Breast epithelium (tissue), 4 donors: ENCODE measurements around the gene COL6A2. TPM values are rescaled to one million over a fixed set of nuclear protein-coding genes. Genes with fewer than 3 reads are reported as not detected.
"Not testable (repeated sequence)": the region's sequence is repeated elsewhere in the genome, so short reads cannot be mapped to it uniquely, and the experiment has no call there.

Source experiments
- DNase-seq, 2 donors: peaks; one replicate each; pipeline ENCODE4 v3.0.0-alpha.2; 2019; ENCODE audit warnings: low spot score in 2 of 2
- H3K27ac ChIP-seq, 2 donors: fragments of 200-600 bp; sonication (generic) in 1 of 2; one replicate each; pipeline ENCODE4 v1.5.1; 2016 to 2019; ENCODE audit warnings: mild to moderate bottlenecking in 1 of 2
- H3K27me3 ChIP-seq, 2 donors: fragments of 200-600 bp; sonication (generic) in 1 of 2; one replicate each; pipeline versions ENCODE4 v1.5.1 to v1.6.0; 2017 to 2019; ENCODE audit warnings: control low read depth in 1 of 2, mild to moderate bottlenecking in 1 of 2
- H3K36me3 ChIP-seq: fragments of 200-600 bp; one replicate; pipeline ENCODE4 v1.5.1; 2019
- H3K4me1 ChIP-seq, 2 donors: fragments of 200-600 bp; sonication (generic); one replicate each; pipeline ENCODE4 v1.5.1; 2016 to 2019; ENCODE audit warnings: control low read depth in 1 of 2
- H3K4me3 ChIP-seq, 3 donors: fragments of 200-600 bp; sonication (generic); 1 replicate in 2 of 3; 2 replicates in 1 of 3; pipeline ENCODE4 v1.5.1; 2016 to 2019; ENCODE audit warnings: mild to moderate bottlenecking in 3 of 3, moderate library complexity in 2 of 3
- H3K9me3 ChIP-seq, 2 donors: fragments of 200-600 bp; sonication (generic) in 1 of 2; one replicate each; pipeline ENCODE4 v1.5.1; 2016 to 2019; ENCODE audit warnings: control low read depth in 1 of 2
- POLR2A ChIP-seq: fragments of 450-650 bp; IDR thresholded peaks from one replicate; pipeline ENCODE4 v1.6.1; 2016; ENCODE audit warnings: antibody characterized with exemption, mild to moderate bottlenecking, moderate library complexity
- POLR2AphosphoS5 ChIP-seq, 3 donors: sonication (generic); formaldehyde crosslinking; IDR thresholded peaks; one replicate each; pipeline ENCODE4 v1.6.1; 2017; ENCODE audit warnings: antibody characterized with exemption in 3 of 3
- intact Hi-C: fragments of 100-400 bp; cut with DNase I; formaldehyde crosslinking; loops from one replicate; pipeline ENCODE4 v1.15.1; 2023; ENCODE audit warnings: low total_unique reads
- total RNA-seq, 3 donors: library from RNA; depleted of rRNA; stranded (reverse); fragments of >200 nt; gene quantifications; one replicate each; pipeline ENCODE4 v1.1.0, GENCODE V29; 2016
- TF ChIP-seq, protein P1 (sequence below), 3 donors: fragments of 450-650 bp; IDR thresholded peaks; one replicate each; pipeline ENCODE4 v1.5.1; 2016 to 2017; ENCODE audit warnings: antibody characterized with exemption in 3 of 3, mild to moderate bottlenecking in 3 of 3, moderate library complexity in 3 of 3

COL6A2 gene
- total RNA-seq, 3 donors from 2014 or later, result 177 to 1,266 (median 418) TPM

DNA sequence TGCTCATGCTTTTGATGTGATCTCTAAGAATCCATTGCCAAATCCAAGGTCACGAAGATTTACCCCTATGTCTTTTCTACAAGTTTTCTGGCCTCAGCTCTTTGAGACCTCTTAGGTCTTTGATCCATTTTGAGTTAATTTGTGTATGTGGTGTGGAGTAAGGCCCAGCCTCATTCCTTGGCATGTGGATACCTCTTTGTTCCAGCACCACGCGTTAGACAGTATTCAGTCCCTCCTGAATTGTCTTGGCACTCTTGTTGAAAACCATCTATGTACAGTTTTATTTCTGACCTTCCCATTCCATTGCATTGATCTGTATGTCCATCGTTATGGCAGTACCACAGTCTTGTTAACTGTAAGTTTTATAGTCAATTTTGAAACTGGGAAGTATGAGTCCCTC, 65.5 kb downstream of the COL6A2 start:
- H3K27ac ChIP-seq, result no peak overlapping the region
- intact Hi-C loops, result no loop called here
- no peaks in the 10 kb centered on the region for H3K27me3 ChIP-seq
- H3K4me3 ChIP-seq, result no peak overlapping the region
- TF ChIP-seq POLR2AphosphoS5 (IDR thresholded peaks at IDR 0.05) (no peak), POLR2A (no peak)
- TF ChIP-seq, protein P1, sequence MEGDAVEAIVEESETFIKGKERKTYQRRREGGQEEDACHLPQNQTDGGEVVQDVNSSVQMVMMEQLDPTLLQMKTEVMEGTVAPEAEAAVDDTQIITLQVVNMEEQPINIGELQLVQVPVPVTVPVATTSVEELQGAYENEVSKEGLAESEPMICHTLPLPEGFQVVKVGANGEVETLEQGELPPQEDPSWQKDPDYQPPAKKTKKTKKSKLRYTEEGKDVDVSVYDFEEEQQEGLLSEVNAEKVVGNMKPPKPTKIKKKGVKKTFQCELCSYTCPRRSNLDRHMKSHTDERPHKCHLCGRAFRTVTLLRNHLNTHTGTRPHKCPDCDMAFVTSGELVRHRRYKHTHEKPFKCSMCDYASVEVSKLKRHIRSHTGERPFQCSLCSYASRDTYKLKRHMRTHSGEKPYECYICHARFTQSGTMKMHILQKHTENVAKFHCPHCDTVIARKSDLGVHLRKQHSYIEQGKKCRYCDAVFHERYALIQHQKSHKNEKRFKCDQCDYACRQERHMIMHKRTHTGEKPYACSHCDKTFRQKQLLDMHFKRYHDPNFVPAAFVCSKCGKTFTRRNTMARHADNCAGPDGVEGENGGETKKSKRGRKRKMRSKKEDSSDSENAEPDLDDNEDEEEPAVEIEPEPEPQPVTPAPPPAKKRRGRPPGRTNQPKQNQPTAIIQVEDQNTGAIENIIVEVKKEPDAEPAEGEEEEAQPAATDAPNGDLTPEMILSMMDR (IDR thresholded peaks at IDR 0.05), result no peak
- no peaks in the 10 kb centered on the region for H3K36me3 ChIP-seq
- H3K4me1 ChIP-seq, result no peaks in the 10 kb centered on the region
- H3K9me3 ChIP-seq, result no peaks in the 10 kb centered on the region
- no peak for DNase-seq

DNA sequence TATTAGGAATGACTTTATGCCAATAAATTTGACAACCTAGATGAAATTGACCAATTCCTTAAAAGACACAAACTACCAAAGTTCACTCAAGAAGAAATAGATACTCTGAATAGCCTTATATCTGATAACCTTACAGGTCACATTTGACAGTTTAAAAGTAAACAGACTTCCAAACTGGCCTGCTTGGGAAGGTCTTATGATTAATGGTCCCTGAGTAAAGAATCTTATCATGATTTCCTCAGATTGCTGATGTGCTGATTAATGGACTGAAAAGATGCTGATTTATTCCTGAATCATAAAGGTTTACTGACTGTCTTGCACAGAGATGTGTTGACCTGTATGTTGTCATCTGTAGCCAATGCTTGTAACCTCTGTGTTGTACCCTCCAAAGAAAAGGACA, 67.2 kb downstream of the COL6A2 start:
- intact Hi-C loops, result no loop called here
- no peak for TF ChIP-seq POLR2AphosphoS5 (IDR thresholded peaks at IDR 0.05)

DNA sequence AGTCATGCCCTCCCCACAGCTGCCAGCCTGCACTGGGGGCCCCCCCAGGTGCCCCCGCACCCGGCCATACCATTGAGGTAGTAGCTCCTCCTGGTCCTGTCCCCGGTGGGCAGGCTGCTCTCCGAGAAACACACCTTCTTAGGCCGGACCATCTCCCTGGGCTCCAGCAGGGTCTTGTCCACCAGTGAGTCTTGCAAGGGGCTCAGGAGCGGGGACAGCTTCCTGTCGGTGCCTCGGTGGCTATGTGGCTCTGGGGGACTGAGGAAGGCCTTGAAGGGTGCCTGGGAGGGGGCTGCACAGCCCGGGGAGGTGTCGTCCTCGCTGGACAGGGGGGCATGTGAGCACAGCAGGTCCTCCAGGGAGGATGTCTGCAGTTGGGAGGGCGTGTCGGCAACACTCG, 70.3 kb downstream of the COL6A2 start:
- TF ChIP-seq, protein P1 (IDR thresholded peaks at IDR 0.05), result no peak
- no peak for TF ChIP-seq POLR2A
- no peak for TF ChIP-seq POLR2AphosphoS5 (IDR thresholded peaks at IDR 0.05)
- peak in 1 of 2 donors; percentile 12 for DNase-seq

More for the DNA sequence above, 67.2 kb downstream of the COL6A2 start:
- Histone ChIP-seq H3K27ac (no peak overlapping the region), H3K9me3 (no peaks in the 10 kb centered on the region), H3K36me3 (no peaks in the 10 kb centered on the region), H3K4me3 (no peak overlapping the region), H3K4me1 (no peaks in the 10 kb centered on the region), H3K27me3 (no peaks in the 10 kb centered on the region)
- no peak for DNase-seq

DNA sequence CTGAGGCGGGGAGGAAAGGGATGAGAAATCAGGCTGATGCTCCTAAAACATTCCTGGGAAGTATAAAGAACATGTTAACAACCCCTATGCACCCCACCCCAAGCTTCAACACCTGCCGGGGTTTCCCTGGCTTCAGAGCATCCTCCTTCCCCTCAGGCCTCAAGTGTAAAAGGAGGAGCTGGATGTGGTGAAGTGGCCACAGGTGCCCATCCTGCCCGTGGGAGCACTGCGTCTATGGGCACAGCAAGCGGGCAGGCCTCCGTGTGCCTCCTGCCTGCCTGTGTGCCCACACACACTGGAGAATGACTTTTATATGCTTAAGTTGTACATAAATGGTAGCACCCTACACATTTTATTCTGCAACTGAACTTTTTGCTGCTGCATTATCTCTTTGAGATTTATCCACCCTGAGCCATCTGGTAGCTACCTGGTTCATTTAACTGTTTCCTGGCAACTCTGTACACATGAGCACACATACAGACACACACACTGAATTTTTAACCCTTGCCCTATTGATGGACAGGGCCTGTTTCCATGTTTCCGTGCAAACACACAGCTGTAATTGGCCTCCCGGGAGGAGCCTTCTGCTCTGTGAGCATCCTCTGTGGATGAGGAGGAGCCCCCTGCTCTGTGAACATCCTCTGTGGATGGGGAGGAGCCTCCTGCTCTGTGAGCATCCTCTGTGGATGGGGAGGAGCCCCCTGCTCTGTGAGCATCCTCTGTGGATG, 70.9 kb downstream of the COL6A2 start:
- intact Hi-C loops, result no loop called here

More for the DNA sequence above, 70.3 kb downstream of the COL6A2 start:
- H3K9me3 ChIP-seq, result no peaks in the 10 kb centered on the region
- intact Hi-C loops, result no loop called here
- no peak overlapping the region for H3K27ac ChIP-seq
- no peaks in the 10 kb centered on the region for H3K36me3 ChIP-seq
- H3K27me3 ChIP-seq, result no peaks in the 10 kb centered on the region
- H3K4me1 ChIP-seq, result no peaks in the 10 kb centered on the region
- H3K4me3 ChIP-seq, result no peak overlapping the region

DNA sequence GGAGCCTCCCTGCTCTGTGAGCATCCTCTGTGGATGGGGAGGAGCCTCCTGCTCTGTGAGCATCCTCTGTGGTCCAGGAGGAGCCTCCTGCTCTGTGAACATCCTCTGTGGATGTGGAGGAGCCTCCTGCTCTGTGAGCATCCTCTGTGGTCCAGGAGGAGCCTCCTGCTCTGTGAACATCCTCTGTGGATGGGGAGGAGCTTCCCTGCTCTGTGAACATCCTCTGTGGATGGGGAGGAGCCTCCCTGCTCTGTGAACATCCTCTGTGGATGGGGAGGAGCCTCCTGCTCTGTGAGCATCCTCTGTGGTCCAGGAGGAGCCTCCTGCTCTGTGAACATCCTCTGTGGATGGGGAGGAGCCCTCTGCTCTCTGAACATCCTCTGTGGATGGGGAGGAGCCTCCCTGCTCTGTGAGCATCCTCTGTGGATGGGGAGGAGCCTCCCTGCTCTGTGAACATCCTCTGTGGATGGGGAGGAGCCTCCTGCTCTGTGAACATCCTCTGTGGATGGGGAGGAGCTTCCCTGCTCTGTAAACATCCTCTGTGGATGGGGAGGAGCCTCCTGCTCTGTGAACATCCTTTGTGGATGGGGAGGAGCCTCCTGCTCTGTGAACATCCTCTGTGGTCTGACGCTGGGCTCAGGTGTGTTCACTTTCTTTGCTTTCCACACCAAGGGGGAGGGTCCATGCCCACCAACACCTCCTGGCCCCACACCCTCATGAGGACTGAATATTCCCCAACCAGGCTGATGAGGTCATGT, 72.7 kb downstream of the COL6A2 start:
- H3K36me3 ChIP-seq, H3K27ac ChIP-seq, intact Hi-C loops, H3K9me3 ChIP-seq, H3K4me3 ChIP-seq, H3K4me1 ChIP-seq, DNase-seq, H3K27me3 ChIP-seq: not testable (repeated sequence)

More for the DNA sequence above, 70.9 kb downstream of the COL6A2 start:
- DNase-seq, result no peak
- no peaks in the 10 kb centered on the region for H3K27me3 ChIP-seq
- H3K4me3 ChIP-seq, result no peak overlapping the region
- no peaks in the 10 kb centered on the region for H3K36me3 ChIP-seq
- TF ChIP-seq, protein P1 (IDR thresholded peaks at IDR 0.05), result no peak
- TF ChIP-seq POLR2A, result no peak
- TF ChIP-seq POLR2AphosphoS5 (IDR thresholded peaks at IDR 0.05), result no peak
- H3K4me1 ChIP-seq, result no peaks in the 10 kb centered on the region
- no peak overlapping the region for H3K27ac ChIP-seq
- no peaks in the 10 kb centered on the region for H3K9me3 ChIP-seq

DNA sequence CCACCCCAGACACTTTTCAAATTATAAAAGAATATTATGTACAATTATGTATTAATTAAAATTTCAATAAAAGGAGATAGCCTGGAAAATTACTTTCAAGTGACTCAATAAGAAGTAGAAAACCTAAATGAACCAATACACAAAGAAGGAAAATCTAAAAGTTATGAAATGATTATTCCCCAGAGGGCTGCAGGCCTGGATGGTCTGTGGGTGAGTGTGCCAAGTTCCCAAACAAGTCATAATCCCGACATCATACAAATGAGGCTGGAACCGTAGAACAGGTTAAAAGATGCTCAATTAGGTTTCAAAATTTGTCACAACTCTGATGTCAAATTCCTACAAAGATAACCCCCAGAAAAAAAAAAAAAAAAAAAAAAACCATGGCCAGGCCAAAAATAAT, 73.7 kb downstream of the COL6A2 start:
- no peaks in the 10 kb centered on the region for H3K4me1 ChIP-seq
- H3K4me3 ChIP-seq, result no peak overlapping the region
- no peak for TF ChIP-seq POLR2A
- TF ChIP-seq, protein P1 (IDR thresholded peaks at IDR 0.05), result no peak
- no peak for TF ChIP-seq POLR2AphosphoS5 (IDR thresholded peaks at IDR 0.05)
- peaks cover 0 to 2% of the 10 kb centered on the region in 2 donors for H3K9me3 ChIP-seq
- H3K27me3 ChIP-seq, result no peaks in the 10 kb centered on the region
- DNase-seq, result no peak
- no peaks in the 10 kb centered on the region for H3K36me3 ChIP-seq
- no peak overlapping the region for H3K27ac ChIP-seq
- intact Hi-C loops, result no loop called here
